GM12865 (cell line): ENCODE measurements around the gene SHISAL1.

Experiments
- DNase-seq: peaks from one replicate; pipeline ENCODE4 v3.0.0; 2010; ENCODE audit warnings: low read depth
- H3K4me3 ChIP-seq: 2 replicates; pipeline ENCODE4 v1.5.1; 2011; ENCODE audit warnings: mild to moderate bottlenecking, low read depth, low read length, control low read depth
- CTCF ChIP-seq: IDR thresholded peaks from 2 replicates; pipeline ENCODE4 v1.5.1; 2011; ENCODE audit warnings: low read length, control low read depth, low read depth, inconsistent platforms; ENCODE audit not compliant: insufficient read depth; ENCODE audit errors: missing control alignments

The SHISAL1 gene

GRCh38 chr22:44286646-44287045 lies 26.1 kb downstream of the SHISAL1 start:
- no peak for TF ChIP-seq CTCF
- DNase-seq, result no peak
- H3K4me3 ChIP-seq, result no peak overlapping the region

- no peak overlapping the region for H3K4me3 ChIP-seq
- DNase-seq, result no peak
- no peak for TF ChIP-seq CTCF
These were observed 28.0 kb downstream of the SHISAL1 start for GRCh38 chr22:44284711-44285110.

- H3K4me3 ChIP-seq, result no peak overlapping the region
- TF ChIP-seq CTCF, result no peak
- no peak for DNase-seq
These were observed 30.7 kb downstream of the SHISAL1 start for GRCh38 chr22:44281768-44282637.

- no peak overlapping the region for H3K4me3 ChIP-seq
- DNase-seq, result no peak
- no peak for TF ChIP-seq CTCF
These were observed 32.0 kb downstream of the SHISAL1 start for GRCh38 chr22:44280665-44281188.

GRCh38 chr22:44279069-44279360 lies 33.7 kb downstream of the SHISAL1 start:
- TF ChIP-seq CTCF, result no peak
- no peak for DNase-seq
- H3K4me3 ChIP-seq, result no peak overlapping the region

GRCh38 chr22:44278243-44279068 lies 34.3 kb downstream of the SHISAL1 start:
- no peak overlapping the region for H3K4me3 ChIP-seq

More at GRCh38 chr22:44278243-44279068, 34.3 kb downstream of the SHISAL1 start:
- no peak for DNase-seq
- no peak for TF ChIP-seq CTCF
